Muscle of leg (tissue), 11 donors: Measurements from ENCODE around the gene RDH8. TPM values are rescaled to one million over a fixed set of nuclear protein-coding genes. Genes with fewer than 3 reads are reported as not detected.
A peak's percentile ranks its signal among the peaks of the same experiment; 100 is the strongest.
"Not testable (repeated sequence)": the region's sequence is repeated elsewhere in the genome, so short reads cannot be mapped to it uniquely, and the experiment has no call there.

Experiments used
- DNase-seq: peaks from one replicate; pipeline ENCODE4 v3.0.0; 2013
- H3K27ac ChIP-seq: one replicate; pipeline ENCODE4 v1.5.1; 2013; ENCODE audit warnings: mild to moderate bottlenecking, low read length, control low read depth
- H3K27me3 ChIP-seq: one replicate; pipeline ENCODE4 v1.6.1; 2013; ENCODE audit warnings: low read length; ENCODE audit not compliant: control insufficient read depth, insufficient read depth
- H3K36me3 ChIP-seq: one replicate; pipeline ENCODE4 v1.6.1; 2013; ENCODE audit warnings: low read length; ENCODE audit not compliant: control insufficient read depth, insufficient read depth
- H3K4me1 ChIP-seq: one replicate; pipeline ENCODE4 v1.6.1; 2013; ENCODE audit warnings: low read length; ENCODE audit not compliant: control insufficient read depth, insufficient read depth
- H3K4me3 ChIP-seq: one replicate; pipeline ENCODE4 v1.5.1; 2013; ENCODE audit warnings: low read length, control low read depth
- H3K9me3 ChIP-seq: replicated peaks from 2 replicates; pipeline ENCODE4 v1.6.1; 2013; ENCODE audit warnings: low read depth, low read length; ENCODE audit not compliant: control insufficient read depth
- WGBS: methylation state at CpG from one replicate; pipeline ENCODE4 v1.1.5; 2013; ENCODE audit warnings: missing lambda C conversion rate; ENCODE audit not compliant: insufficient coverage; 5-methylcytosine and 5-hydroxymethylcytosine counted together
- polyA plus RNA-seq, 8 donors: library from polyadenylated mRNA; unstranded; fragments of 120-200 nt; gene quantifications; one replicate each; pipeline versions ENCODE4 v1.2.1 to v1.2.3, GENCODE V29; 2013; ENCODE audit warnings: inconsistent platforms in 1 of 8, low replicate concordance in 1 of 8; ENCODE audit not compliant: insufficient read length in 8 of 8, insufficient read depth in 1 of 8
- total RNA-seq: library from RNA; stranded (reverse); fragments of 120-200 nt; gene quantifications from one replicate; pipeline ENCODE4 v1.2.4, GENCODE V29; 2013

Gene RDH8
- total and polyA plus RNA-seq, 9 donors = not detected

DNA sequence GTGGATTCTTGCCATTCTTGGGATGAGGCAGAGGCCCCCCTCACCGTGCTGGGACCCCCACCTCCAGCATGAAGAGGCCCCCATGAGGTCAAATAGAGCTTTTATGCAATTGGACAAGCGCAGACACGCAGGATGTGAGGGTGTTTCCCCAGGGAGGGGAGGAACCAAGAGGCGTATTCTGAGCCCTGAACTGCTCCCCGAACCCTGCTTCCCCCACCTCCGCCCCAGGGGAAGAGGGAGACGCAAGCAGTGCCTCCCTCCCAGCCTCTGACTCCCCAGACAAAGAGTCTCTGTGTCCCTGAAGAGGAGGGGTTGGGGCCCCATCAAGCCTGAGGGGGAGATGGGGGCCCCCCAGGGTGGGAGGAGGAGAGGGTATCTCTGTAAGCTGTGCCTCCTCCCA, 1.3 kb upstream of the RDH8 start:
- peaks cover 42% of the 10 kb centered on the region for H3K4me1 ChIP-seq
- no peaks in the 10 kb centered on the region for H3K36me3 ChIP-seq
- H3K4me3 ChIP-seq = no peak overlapping the region
- H3K27me3 ChIP-seq = peaks cover 24% of the 10 kb centered on the region
- no peak overlapping the region for H3K27ac ChIP-seq
- WGBS = 37% methylated on average over 2 of the region's 7 CpGs
- DNase-seq = peak; percentile 47
- no peaks in the 10 kb centered on the region for H3K9me3 ChIP-seq

DNA sequence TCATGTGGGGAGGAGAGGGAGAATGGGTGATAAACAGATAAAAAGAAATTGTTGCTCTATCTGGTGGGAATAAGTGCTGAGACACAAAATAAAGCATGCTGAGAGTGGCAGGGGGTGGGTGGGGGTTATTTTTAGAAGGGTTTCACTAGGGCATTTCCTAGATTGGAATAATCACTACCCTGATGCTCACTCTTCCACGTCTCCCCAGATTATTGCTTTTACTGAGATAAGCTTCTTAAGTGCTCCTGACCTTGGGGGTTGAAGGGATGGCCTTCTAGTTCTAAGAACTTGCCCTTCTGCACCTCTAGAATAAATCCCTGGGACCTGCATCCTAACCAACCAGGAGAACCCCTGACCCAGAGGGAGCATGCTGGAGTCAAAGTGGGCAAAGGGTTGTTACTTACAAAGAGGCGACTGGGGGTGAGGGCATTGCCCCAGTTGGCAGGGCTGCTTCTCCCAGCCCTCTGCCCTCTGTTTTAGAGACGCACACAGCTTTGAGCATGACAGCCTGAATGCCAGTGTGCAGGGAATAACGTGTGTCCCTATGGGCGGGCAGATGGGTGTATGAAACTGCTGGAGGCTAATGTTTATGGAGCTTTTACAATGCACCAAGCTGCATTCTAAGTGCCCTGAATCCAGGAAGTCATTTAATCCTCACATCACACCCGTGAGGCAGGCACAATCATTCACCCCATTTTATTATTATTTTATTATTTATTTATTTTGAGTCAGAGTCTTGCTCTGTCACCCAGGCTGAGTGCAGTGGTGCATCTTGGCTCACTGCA, 743 bp downstream of the RDH8 start:
- H3K27ac ChIP-seq = no peak overlapping the region
- no peaks in the 10 kb centered on the region for H3K9me3 ChIP-seq
- 92% methylated on average over 2 of the region's 6 CpGs for WGBS
- H3K27me3 ChIP-seq = peaks cover 24% of the 10 kb centered on the region
- H3K36me3 ChIP-seq = no peaks in the 10 kb centered on the region
- H3K4me1 ChIP-seq = peaks cover 23% of the 10 kb centered on the region
- DNase-seq = no peak
- H3K4me3 ChIP-seq = no peak overlapping the region

DNA sequence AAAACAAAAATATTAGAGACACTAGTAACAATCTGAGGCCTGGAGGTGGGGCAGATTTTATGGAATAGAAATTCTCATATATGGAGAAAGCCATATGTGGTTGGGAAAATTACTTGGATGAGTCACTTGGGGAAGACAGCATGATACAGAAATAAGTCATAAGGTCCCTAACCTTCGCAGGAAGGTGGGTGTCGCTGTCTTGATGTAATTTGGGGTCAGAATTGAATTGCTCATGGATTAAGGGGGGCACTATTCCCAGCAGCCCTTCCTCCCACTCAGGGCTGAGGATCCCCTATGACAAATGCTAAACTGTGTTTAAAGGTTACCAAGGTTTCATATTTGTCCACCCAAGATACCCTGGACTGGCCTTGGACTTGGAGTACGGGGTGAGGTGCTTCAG, 5.0 kb downstream of the RDH8 start:
- Histone ChIP-seq H3K4me1 (no peaks in the 10 kb centered on the region), H3K27ac (no peak overlapping the region), H3K36me3 (no peaks in the 10 kb centered on the region), H3K4me3 (no peak overlapping the region), H3K27me3 (peaks cover under 1% of the 10 kb centered on the region), H3K9me3 (no peaks in the 10 kb centered on the region)
- no peak for DNase-seq
- WGBS = 60% methylated on average over 1 of the region's 3 CpGs

DNA sequence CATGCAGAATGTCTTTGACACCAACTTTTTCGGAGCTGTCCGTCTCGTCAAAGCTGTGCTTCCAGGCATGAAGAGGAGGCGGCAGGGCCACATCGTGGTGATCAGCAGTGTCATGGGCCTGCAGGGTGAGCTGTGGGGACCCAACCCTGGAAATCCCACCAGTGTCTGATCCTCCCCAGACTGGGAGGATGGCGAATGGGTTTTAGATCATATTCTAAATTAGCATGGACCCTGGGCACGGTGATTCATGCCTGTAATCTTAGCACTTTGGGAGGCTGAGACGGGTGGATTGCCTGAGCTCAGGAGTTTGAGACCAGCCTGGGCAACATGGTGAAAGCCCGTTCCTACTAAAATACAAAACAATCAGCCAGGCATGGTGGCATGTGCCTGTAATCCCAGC, 5.5 kb downstream of the RDH8 start:
- Histone ChIP-seq H3K27me3 (no peaks in the 10 kb centered on the region), H3K27ac (no peak overlapping the region), H3K9me3 (no peaks in the 10 kb centered on the region), H3K4me1 (no peaks in the 10 kb centered on the region), H3K4me3 (no peak overlapping the region), H3K36me3 (no peaks in the 10 kb centered on the region)
- 81% methylated on average over 6 of the region's 9 CpGs for WGBS
- no peak for DNase-seq

DNA sequence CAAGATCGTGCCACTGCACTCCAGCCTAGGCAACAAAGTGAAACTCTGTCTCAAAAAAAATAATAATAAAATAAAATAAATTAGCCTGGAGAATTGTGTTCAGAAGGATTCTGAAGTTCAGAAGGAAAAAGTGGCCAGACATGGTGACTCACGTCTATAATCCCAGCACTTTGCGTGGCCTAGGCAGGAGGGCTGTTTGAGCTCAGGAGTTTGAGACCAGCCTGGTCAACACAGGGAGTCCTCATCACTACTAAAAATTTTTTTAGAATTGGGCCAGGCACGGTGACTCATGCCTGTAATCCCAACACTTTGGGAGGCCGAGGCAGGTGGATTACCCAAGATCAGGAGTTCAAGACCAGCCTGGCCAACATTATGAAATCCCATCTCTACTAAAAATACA, 6.0 kb downstream of the RDH8 start:
- no peak overlapping the region for H3K27ac ChIP-seq
- H3K4me3 ChIP-seq = no peak overlapping the region
- DNase-seq = no peak
- H3K27me3 ChIP-seq = no peaks in the 10 kb centered on the region
- WGBS = 85% methylated on average over 2 of the region's 5 CpGs
- H3K4me1 ChIP-seq = no peaks in the 10 kb centered on the region
- H3K36me3 ChIP-seq = no peaks in the 10 kb centered on the region
- no peaks in the 10 kb centered on the region for H3K9me3 ChIP-seq

DNA sequence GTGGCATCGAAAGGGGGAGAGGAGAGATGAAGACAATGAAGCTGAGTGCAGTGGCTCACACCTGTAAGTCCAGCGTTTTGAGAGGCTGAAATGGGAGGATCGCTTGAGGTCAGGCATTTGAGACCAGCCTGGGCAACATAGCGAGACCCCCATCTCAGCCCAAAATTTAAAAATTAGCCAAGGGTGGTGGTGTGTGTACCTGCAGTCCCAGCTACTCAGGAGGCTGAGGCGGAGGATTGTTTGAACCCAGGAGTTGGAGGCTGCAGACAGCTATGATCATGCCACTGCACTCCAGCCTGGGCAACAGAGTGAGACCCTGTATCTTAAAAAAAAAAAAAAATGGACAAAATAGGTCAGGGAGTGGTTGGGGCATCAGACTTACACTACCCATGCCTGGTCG, 7.6 kb downstream of the RDH8 start:
- Histone ChIP-seq H3K4me1 (no peaks in the 10 kb centered on the region), H3K27ac (no peak overlapping the region), H3K36me3 (no peaks in the 10 kb centered on the region), H3K4me3 (no peak overlapping the region), H3K9me3 (no peaks in the 10 kb centered on the region), H3K27me3 (no peaks in the 10 kb centered on the region)
- WGBS = 84% methylated on average over 4 of the region's 6 CpGs
- DNase-seq = no peak

DNA sequence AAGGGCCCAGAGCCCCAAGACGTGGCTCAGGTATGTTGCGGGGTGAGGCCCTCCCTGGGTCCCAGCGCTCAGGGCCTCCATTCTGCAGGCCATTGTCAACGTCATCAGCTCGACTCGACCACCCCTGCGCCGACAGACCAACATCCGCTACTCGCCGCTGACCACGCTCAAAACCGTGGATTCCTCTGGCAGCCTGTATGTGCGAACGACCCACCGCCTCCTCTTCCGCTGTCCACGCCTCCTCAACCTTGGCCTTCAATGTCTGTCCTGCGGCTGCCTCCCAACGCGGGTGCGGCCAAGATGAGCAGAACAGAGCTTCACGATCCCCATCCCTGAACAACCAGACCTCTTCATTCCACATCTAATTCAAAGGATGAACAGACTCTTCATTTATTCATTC, 8.2 kb downstream of the RDH8 start:
- Histone ChIP-seq H3K9me3 (no peaks in the 10 kb centered on the region), H3K27ac (no peak overlapping the region), H3K36me3 (no peaks in the 10 kb centered on the region), H3K27me3 (no peaks in the 10 kb centered on the region), H3K4me3 (no peak overlapping the region), H3K4me1 (no peaks in the 10 kb centered on the region)
- 81% methylated on average over 23 of the region's 23 CpGs for WGBS
- DNase-seq = no peak

DNA sequence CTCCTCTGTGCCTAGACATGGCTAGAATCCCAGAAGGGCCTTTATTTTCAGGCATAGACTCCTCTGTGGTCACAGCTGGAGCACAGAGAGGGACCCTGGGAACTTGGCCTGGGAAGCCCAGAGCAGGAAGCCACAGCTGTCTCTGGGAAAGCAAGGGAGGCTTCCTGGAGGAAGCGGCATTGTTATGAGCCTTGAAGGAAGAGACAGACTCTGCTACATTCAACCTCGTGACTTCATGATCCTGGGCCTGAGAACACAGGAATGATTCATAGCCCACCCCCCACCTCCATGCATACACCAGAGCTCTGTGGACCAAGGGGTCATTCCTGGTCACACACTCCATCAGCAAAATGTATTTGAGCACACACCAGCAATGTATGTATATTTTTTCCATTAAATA, 8.6 kb downstream of the RDH8 start:
- no peaks in the 10 kb centered on the region for H3K4me1 ChIP-seq
- H3K27ac ChIP-seq = no peak overlapping the region
- no peak overlapping the region for H3K4me3 ChIP-seq
- no peaks in the 10 kb centered on the region for H3K36me3 ChIP-seq
- no peaks in the 10 kb centered on the region for H3K27me3 ChIP-seq
- DNase-seq = no peak
- no peaks in the 10 kb centered on the region for H3K9me3 ChIP-seq
- 75% methylated on average over 1 of the region's 2 CpGs for WGBS

DNA sequence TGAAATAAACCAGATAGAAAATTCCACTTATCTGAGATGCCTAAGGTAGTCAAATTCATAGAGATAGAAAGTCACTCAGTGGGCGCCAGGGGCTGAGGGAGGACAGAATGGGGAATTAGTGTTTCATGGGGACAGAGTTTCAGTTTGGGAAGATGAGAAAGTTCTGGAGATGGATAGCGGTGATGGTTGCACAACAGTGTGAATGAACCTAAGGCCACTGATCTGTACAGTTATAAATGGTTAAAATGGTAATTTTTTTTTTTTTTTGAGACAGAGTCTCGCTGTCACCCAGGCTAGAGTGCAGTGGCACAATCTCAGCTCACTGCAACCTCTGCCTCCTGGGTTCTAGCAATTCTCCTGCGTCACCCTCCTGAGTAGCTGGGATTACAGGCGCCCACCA, 9.8 kb downstream of the RDH8 start:
- not testable (repeated sequence) for H3K4me3 ChIP-seq, H3K27ac ChIP-seq, H3K36me3 ChIP-seq, H3K9me3 ChIP-seq, H3K4me1 ChIP-seq, H3K27me3 ChIP-seq, DNase-seq
- 90% methylated on average over 2 of the region's 5 CpGs for WGBS

DNA sequence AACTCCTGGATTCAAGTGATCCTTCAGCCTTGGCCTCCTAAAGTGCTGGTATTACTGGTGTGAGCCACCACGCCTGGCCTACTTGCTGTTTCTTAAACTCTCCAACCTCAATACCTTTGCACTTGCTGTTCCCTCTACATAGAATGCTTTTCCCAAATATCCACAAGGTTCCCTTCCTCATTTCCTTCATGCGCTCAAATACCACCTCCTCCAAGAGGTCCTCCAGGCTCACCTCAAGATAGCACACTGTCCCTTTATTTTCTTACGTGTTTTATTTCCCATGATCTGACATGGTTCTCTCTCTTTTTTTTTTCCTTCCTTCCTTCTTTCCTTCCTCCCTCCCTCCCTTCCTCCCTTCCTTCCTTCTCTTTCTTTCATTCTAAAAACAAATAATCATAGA, 13.5 kb downstream of the RDH8 start:
- DNase-seq = no peak
- peaks cover 6% of the 10 kb centered on the region for H3K4me1 ChIP-seq
- no peak overlapping the region for H3K27ac ChIP-seq
- no peaks in the 10 kb centered on the region for H3K36me3 ChIP-seq
- no peaks in the 10 kb centered on the region for H3K27me3 ChIP-seq
- no peak overlapping the region for H3K4me3 ChIP-seq
- WGBS = 93% methylated on average over 3 of the region's 3 CpGs
- H3K9me3 ChIP-seq = no peaks in the 10 kb centered on the region
